WTC11 (cell line): Measurements from ENCODE around the gene UBE2D2. TPM values are rescaled to one million over a fixed set of nuclear protein-coding genes. Genes with fewer than 3 reads are reported as not detected.

ENCODE experiments used
- ATAC-seq: fragments of 200-7000 bp; cut with Tn5 transposase; 2 replicates; pipeline ENCODE4 v1.10.0; 2021; ENCODE audit warnings: mild to moderate bottlenecking, moderate library complexity
- CTCF ChIA-PET: fragments of 300-600 bp; sonication (Branson Sonifier 250); formaldehyde crosslinking; loops from one replicate; lab custom pipeline; 2021; ENCODE audit warnings: antibody characterized with exemption; lab: Charles Lee
- POLR2A ChIA-PET: fragments of 350-600 bp; sonication (Branson Sonifier 250); formaldehyde crosslinking; loops from one replicate; lab custom pipeline; 2021; ENCODE audit warnings: antibody characterized with exemption; lab: Charles Lee
- DNase-seq: peaks from one replicate; pipeline ENCODE4 v3.0.0; 2021; ENCODE audit warnings: low spot score
- H3K27ac Mint-ChIP-seq: 2 replicates; pipeline ENCODE4 v1.8.0; 2021; ENCODE audit warnings: mixed read lengths
- H3K27me3 Mint-ChIP-seq: 2 replicates; pipeline ENCODE4 v1.8.0; 2021; ENCODE audit warnings: low read depth, mild to moderate bottlenecking, moderate library complexity, mixed read lengths
- H3K36me3 Mint-ChIP-seq: 2 replicates; pipeline ENCODE4 v1.8.0; 2021; ENCODE audit warnings: mixed read lengths
- H3K4me1 Mint-ChIP-seq: 2 replicates; pipeline ENCODE4 v1.8.0; 2022; ENCODE audit warnings: mixed read lengths
- H3K4me3 Mint-ChIP-seq: 2 replicates; pipeline ENCODE4 v1.8.0; 2021; ENCODE audit warnings: mild to moderate bottlenecking, moderate library complexity, mixed read lengths
- H3K9me3 Mint-ChIP-seq: 2 replicates; pipeline ENCODE4 v1.8.0; 2021; ENCODE audit warnings: mixed read lengths
- ATF1 ChIP-seq: sonication (generic); formaldehyde crosslinking; IDR thresholded peaks from 2 replicates; pipeline ENCODE4 v1.8.1; 2023; ENCODE audit warnings: mild to moderate bottlenecking, moderate library complexity, missing genetic modification reagents
- E2F4 ChIP-seq: sonication (generic); formaldehyde crosslinking; IDR thresholded peaks from 2 replicates; pipeline ENCODE4 v1.8.1; 2022; ENCODE audit warnings: low read depth, mild to moderate bottlenecking, moderate library complexity, missing genetic modification reagents, borderline replicate concordance
- ELF4 ChIP-seq: sonication (generic); formaldehyde crosslinking; IDR thresholded peaks from 2 replicates; pipeline ENCODE4 v1.8.1; 2022; ENCODE audit warnings: low read depth, mild to moderate bottlenecking, moderate library complexity, missing genetic modification reagents
- FOXP1 ChIP-seq: sonication (generic); formaldehyde crosslinking; IDR thresholded peaks from 2 replicates; pipeline ENCODE4 v1.8.0; 2022; ENCODE audit warnings: missing genetic modification reagents, mild to moderate bottlenecking, moderate library complexity, borderline replicate concordance
- GABPB1 ChIP-seq: sonication (generic); formaldehyde crosslinking; IDR thresholded peaks from 2 replicates; pipeline ENCODE4 v1.8.1; 2023; ENCODE audit warnings: mild to moderate bottlenecking, missing genetic modification reagents
- GRHL2 ChIP-seq: fragments of 250-450 bp; sonication (Bioruptor Pico); IDR thresholded peaks from 2 replicates; pipeline ENCODE4 v1.8.0; 2022; ENCODE audit warnings: mild to moderate bottlenecking, moderate library complexity; ENCODE audit not compliant: insufficient replicate concordance, severe bottlenecking
- IRF1 ChIP-seq: sonication (generic); formaldehyde crosslinking; IDR thresholded peaks from 2 replicates; pipeline ENCODE4 v1.8.0; 2023; ENCODE audit warnings: missing genetic modification reagents
- MXD4 ChIP-seq: fragments of 250-450 bp; sonication (Bioruptor Pico); IDR thresholded peaks from 2 replicates; pipeline ENCODE4 v1.8.0; 2021; ENCODE audit warnings: mild to moderate bottlenecking, moderate library complexity, borderline replicate concordance
- NFE2L1 ChIP-seq: sonication (generic); formaldehyde crosslinking; IDR thresholded peaks from 2 replicates; pipeline ENCODE4 v1.8.1; 2023; ENCODE audit warnings: missing genetic modification reagents
- NR1H2 ChIP-seq: sonication (generic); formaldehyde crosslinking; IDR thresholded peaks from 2 replicates; pipeline ENCODE4 v1.9.0; 2021; ENCODE audit warnings: mild to moderate bottlenecking, moderate library complexity, missing genetic modification reagents
- PREB ChIP-seq: sonication (generic); formaldehyde crosslinking; IDR thresholded peaks from 2 replicates; pipeline ENCODE4 v1.8.1; 2022; ENCODE audit warnings: mild to moderate bottlenecking, missing genetic modification reagents, moderate library complexity, borderline replicate concordance
- TEAD1 ChIP-seq: sonication (generic); formaldehyde crosslinking; IDR thresholded peaks from 2 replicates; pipeline ENCODE4 v1.8.0; 2022; ENCODE audit warnings: mild to moderate bottlenecking, missing genetic modification reagents
- TEAD4 ChIP-seq: sonication (generic); formaldehyde crosslinking; IDR thresholded peaks from 2 replicates; pipeline ENCODE4 v1.8.0; 2022; ENCODE audit warnings: mild to moderate bottlenecking, missing genetic modification reagents
- total RNA-seq: library from RNA; stranded (reverse); gene quantifications from 3 replicates; pipeline ENCODE4 v1.2.3, GENCODE V29; 2021
- TF ChIP-seq, protein P1 (sequence below): sonication (generic); formaldehyde crosslinking; IDR thresholded peaks from 2 replicates; pipeline ENCODE4 v1.8.0; 2022; ENCODE audit warnings: missing genetic modification reagents
- TF ChIP-seq, protein P2 (sequence below): sonication (generic); formaldehyde crosslinking; IDR thresholded peaks from 2 replicates; pipeline ENCODE4 v1.8.1; 2022; ENCODE audit warnings: low read depth, missing genetic modification reagents, borderline replicate concordance
- TF ChIP-seq, protein P3 (sequence below): sonication (generic); formaldehyde crosslinking; IDR thresholded peaks from 2 replicates; pipeline ENCODE4 v1.8.0; 2022; ENCODE audit warnings: mild to moderate bottlenecking, missing genetic modification reagents

The UBE2D2 gene
- total RNA-seq, 1 experiment from 2014 or later: 183 TPM

DNA sequence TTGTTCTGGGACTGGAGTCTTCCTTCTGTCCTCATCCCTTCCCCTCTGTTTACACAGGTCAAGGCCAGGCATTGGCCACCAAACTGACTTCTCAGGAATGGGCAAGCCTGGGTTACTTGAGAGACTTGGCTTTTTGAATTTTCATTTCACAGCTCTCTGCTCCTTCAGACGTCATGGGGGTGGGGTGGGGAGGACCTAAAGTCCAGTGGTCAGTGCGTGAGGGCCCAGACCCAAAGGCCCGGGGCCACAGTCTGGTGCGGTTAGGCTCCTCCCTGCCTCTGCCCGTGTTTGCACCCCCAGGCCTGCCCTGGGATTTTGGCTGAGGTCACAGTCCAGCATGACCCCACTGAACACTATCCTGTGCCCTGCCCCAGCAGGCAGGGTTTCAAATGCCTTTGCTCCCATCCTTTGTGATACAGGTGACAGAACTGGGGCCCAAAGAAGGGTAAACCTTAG, 82.9 kb downstream of the UBE2D2 start (continued):
- TF ChIP-seq, protein P1, sequence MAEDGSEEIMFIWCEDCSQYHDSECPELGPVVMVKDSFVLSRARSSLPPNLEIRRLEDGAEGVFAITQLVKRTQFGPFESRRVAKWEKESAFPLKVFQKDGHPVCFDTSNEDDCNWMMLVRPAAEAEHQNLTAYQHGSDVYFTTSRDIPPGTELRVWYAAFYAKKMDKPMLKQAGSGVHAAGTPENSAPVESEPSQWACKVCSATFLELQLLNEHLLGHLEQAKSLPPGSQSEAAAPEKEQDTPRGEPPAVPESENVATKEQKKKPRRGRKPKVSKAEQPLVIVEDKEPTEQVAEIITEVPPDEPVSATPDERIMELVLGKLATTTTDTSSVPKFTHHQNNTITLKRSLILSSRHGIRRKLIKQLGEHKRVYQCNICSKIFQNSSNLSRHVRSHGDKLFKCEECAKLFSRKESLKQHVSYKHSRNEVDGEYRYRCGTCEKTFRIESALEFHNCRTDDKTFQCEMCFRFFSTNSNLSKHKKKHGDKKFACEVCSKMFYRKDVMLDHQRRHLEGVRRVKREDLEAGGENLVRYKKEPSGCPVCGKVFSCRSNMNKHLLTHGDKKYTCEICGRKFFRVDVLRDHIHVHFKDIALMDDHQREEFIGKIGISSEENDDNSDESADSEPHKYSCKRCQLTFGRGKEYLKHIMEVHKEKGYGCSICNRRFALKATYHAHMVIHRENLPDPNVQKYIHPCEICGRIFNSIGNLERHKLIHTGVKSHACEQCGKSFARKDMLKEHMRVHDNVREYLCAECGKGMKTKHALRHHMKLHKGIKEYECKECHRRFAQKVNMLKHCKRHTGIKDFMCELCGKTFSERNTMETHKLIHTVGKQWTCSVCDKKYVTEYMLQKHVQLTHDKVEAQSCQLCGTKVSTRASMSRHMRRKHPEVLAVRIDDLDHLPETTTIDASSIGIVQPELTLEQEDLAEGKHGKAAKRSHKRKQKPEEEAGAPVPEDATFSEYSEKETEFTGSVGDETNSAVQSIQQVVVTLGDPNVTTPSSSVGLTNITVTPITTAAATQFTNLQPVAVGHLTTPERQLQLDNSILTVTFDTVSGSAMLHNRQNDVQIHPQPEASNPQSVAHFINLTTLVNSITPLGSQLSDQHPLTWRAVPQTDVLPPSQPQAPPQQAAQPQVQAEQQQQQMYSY (CRISPR knock-in tag): no peak
- no peak for TF ChIP-seq FOXP1
- TF ChIP-seq, protein P2, sequence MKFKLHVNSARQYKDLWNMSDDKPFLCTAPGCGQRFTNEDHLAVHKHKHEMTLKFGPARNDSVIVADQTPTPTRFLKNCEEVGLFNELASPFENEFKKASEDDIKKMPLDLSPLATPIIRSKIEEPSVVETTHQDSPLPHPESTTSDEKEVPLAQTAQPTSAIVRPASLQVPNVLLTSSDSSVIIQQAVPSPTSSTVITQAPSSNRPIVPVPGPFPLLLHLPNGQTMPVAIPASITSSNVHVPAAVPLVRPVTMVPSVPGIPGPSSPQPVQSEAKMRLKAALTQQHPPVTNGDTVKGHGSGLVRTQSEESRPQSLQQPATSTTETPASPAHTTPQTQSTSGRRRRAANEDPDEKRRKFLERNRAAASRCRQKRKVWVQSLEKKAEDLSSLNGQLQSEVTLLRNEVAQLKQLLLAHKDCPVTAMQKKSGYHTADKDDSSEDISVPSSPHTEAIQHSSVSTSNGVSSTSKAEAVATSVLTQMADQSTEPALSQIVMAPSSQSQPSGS (CRISPR knock-in tag): no peak

DNA sequence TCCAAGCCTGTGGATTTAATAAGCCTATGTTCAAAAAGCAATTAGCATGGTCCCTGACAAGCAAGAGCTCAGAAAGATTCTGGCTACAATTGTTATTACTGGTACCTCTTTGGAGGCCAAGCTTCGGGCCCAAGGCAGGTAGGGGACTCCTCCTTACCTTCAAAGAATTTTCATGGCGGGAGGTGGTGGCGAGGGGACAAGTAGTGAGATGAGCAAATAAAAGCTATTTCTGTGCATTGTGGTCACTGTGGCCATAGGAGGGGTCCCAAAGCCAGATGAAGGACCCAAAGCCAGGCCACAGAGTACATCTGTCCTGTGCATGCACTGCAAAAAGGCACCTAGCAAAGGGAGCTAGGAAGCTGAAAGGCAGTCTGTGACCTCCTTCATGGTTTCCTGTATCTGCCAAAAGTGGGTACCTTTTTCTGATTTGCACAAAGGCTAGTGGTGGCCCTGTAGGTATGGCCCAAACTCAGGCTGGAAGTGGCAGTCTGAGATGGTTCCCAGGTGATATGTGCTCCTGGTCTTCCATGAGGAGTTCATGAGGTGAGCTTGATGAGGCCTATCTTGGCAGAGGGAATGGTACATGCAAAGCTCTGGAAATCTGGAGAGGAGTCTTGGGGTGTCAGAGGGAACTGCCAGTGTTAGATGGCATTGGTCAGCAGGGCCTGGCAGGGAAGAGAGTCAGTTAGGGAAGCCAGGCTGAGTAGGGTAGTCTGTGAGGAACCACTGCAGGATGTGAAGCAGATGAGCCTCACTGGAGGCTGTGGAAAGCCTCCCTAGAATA, 83.7 kb downstream of the UBE2D2 start:
- H3K27me3 Mint-ChIP-seq: peaks cover 32% of the 10 kb centered on the region
- no peaks in the 10 kb centered on the region for H3K9me3 Mint-ChIP-seq
- no peak overlapping the region for H3K27ac Mint-ChIP-seq
- ChIA-PET POLR2A (interaction anchor here (1.4 kb wide), 1 partner anchor 11 kb away, joined by 3 read pairs; no protein-coding TSS in a partner anchor), CTCF (interaction anchor here (1.0 to 3.1 kb wide), 5 partner anchors 9 to 131 kb away, joined by 4 to 17 read pairs (median 5); no protein-coding TSS in a partner anchor)
- DNase-seq (no peak), ATAC-seq (no peak)
- no peaks in the 10 kb centered on the region for H3K36me3 Mint-ChIP-seq
- H3K4me3 Mint-ChIP-seq: no peak overlapping the region
- TF ChIP-seq NR1H2 (CRISPR knock-in tag): no peak
- TF ChIP-seq, protein P1 (CRISPR knock-in tag): peak; percentile 65; the same call in 1 of the 2 replicates
- H3K4me1 Mint-ChIP-seq: peaks cover 70% of the 10 kb centered on the region

- no peak for DNase-seq
- Mint-ChIP-seq H3K4me3 (no peak overlapping the region), H3K36me3 (no peaks in the 10 kb centered on the region), H3K4me1 (peaks cover 64% of the 10 kb centered on the region), H3K27ac (no peak overlapping the region), H3K9me3 (no peaks in the 10 kb centered on the region), H3K27me3 (peaks cover 32% of the 10 kb centered on the region)
- CTCF ChIA-PET: interaction anchor here (1.0 to 3.1 kb wide), 5 partner anchors 10 to 130 kb away, joined by 4 to 17 read pairs (median 5); no protein-coding TSS in a partner anchor
- POLR2A ChIA-PET: interaction anchor here (1.4 kb wide), 1 partner anchor 12 kb away, joined by 3 read pairs; no protein-coding TSS in a partner anchor
- ATAC-seq: no peak
- TF ChIP-seq NFE2L1 (CRISPR knock-in tag): no peak
- no peak for TF ChIP-seq TEAD4
- TF ChIP-seq ATF1: no peak
- no peak for TF ChIP-seq IRF1 (CRISPR knock-in tag)
- TF ChIP-seq ELF4 (CRISPR knock-in tag): no peak
- no peak for TF ChIP-seq E2F4 (CRISPR knock-in tag)
- TF ChIP-seq TEAD1 (CRISPR knock-in tag): no peak
- TF ChIP-seq PREB (CRISPR knock-in tag): no peak
- TF ChIP-seq, protein P3, sequence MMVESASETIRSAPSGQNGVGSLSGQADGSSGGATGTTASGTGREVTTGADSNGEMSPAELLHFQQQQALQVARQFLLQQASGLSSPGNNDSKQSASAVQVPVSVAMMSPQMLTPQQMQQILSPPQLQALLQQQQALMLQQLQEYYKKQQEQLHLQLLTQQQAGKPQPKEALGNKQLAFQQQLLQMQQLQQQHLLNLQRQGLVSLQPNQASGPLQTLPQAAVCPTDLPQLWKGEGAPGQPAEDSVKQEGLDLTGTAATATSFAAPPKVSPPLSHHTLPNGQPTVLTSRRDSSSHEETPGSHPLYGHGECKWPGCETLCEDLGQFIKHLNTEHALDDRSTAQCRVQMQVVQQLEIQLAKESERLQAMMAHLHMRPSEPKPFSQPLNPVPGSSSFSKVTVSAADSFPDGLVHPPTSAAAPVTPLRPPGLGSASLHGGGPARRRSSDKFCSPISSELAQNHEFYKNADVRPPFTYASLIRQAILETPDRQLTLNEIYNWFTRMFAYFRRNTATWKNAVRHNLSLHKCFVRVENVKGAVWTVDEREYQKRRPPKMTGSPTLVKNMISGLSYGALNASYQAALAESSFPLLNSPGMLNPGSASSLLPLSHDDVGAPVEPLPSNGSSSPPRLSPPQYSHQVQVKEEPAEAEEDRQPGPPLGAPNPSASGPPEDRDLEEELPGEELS (CRISPR knock-in tag): no peak
- no peak for TF ChIP-seq MXD4 (CRISPR knock-in tag)
- TF ChIP-seq GRHL2 (CRISPR knock-in tag): no peak
- no peak for TF ChIP-seq GABPB1
Observed at GRCh38 chr5:139645430-139645871, 84.3 kb downstream of the UBE2D2 start.
